DND-41 (cell line): ENCODE results near the gene PPP2R2B.

Experiments
- EZH2 ChIP-seq: IDR thresholded peaks from 3 replicates; pipeline ENCODE4 v1.6.1; 2012; ENCODE audit warnings: borderline replicate concordance, low read depth, mild to moderate bottlenecking, moderate library complexity, low read length, inconsistent platforms; ENCODE audit not compliant: severe bottlenecking
- TF ChIP-seq, protein P1 (sequence below): IDR thresholded peaks from 2 replicates; pipeline ENCODE4 v1.5.1; 2012; ENCODE audit warnings: borderline replicate concordance, low read length, moderate library complexity, mild to moderate bottlenecking; ENCODE audit not compliant: poor library complexity, severe bottlenecking; ENCODE audit errors: extremely low read depth

DNA sequence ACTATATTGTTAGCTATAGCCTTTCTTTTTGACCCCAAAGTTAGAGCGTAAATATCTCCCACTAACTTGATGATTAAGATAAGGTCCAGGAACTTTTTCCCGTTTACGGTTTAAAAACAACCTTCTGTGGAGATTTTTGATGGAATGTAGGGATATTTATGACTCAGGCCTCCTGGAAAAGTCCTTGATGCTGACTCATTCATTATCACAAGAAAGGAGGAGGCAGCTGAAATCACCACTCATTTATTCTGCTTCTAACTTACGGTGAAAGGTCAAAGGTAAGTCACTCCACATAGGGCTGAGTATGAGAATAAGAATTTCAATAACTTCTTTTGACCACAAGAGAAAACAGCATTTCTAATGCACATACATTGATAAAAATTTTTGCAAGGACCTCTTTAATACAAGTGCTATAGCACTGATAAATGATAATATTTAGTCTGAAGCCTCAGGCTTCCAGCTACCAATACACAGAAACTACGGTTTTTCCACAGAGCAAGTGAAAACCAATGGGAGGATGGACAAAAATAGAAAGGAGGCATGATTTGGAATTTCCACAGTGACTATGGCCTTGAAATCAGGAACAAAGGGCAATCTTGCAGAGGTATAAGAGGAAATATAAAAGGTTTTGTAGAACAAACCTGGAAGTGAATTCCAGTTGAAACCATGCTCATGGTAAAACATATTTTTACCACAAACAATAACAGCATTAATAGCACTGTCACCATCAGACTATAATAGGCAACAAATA, 146.5 kb downstream of the PPP2R2B start:
- TF ChIP-seq, protein P1, sequence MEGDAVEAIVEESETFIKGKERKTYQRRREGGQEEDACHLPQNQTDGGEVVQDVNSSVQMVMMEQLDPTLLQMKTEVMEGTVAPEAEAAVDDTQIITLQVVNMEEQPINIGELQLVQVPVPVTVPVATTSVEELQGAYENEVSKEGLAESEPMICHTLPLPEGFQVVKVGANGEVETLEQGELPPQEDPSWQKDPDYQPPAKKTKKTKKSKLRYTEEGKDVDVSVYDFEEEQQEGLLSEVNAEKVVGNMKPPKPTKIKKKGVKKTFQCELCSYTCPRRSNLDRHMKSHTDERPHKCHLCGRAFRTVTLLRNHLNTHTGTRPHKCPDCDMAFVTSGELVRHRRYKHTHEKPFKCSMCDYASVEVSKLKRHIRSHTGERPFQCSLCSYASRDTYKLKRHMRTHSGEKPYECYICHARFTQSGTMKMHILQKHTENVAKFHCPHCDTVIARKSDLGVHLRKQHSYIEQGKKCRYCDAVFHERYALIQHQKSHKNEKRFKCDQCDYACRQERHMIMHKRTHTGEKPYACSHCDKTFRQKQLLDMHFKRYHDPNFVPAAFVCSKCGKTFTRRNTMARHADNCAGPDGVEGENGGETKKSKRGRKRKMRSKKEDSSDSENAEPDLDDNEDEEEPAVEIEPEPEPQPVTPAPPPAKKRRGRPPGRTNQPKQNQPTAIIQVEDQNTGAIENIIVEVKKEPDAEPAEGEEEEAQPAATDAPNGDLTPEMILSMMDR: no peak
- no peak for TF ChIP-seq EZH2
